ENCODE measurements around the gene PER2.

GRCh38 chr2:238290091-238290509, 1.7 kb upstream of the PER2 start:
- TF ChIP-seq CTCF (IDR thresholded peaks at IDR 0.05; ENCODE audit: extremely low read depth in 1 of 2, insufficient read depth in 1 of 2, low read depth in 1 of 2, low read length in 2 of 2): no peak
- TF ChIP-seq EZH2 (IDR thresholded peaks at IDR 0.05; ENCODE audit: borderline replicate concordance, low read depth, low read length, severe bottlenecking): no peak
- no peak for TF ChIP-seq POLR2A (IDR thresholded peaks at IDR 0.05; ENCODE audit: low read depth, low read length)
- TF ChIP-seq POLR2AphosphoS5 (IDR thresholded peaks at IDR 0.05; ENCODE audit: insufficient read depth, low read depth, low read length): no peak
- TF ChIP-seq, protein P1, sequence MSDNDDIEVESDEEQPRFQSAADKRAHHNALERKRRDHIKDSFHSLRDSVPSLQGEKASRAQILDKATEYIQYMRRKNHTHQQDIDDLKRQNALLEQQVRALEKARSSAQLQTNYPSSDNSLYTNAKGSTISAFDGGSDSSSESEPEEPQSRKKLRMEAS (IDR thresholded peaks at IDR 0.05; ENCODE audit: insufficient read depth, insufficient read length): no peak
- no peak for TF ChIP-seq MYC (IDR thresholded peaks at IDR 0.05; ENCODE audit: low read depth, low read length)
- TF ChIP-seq JUN (IDR thresholded peaks at IDR 0.05; ENCODE audit: borderline replicate concordance, insufficient read depth, insufficient read length, low read depth): no peak
- no peak for TF ChIP-seq FOS (IDR thresholded peaks at IDR 0.05; ENCODE audit: borderline replicate concordance, insufficient read depth, low read length)
